Stimulated activated CD4-positive, alpha-beta T cell treated with anti-CD3 and anti-CD28 coated beads, Interleukin-15, amount 100 ng/mL, for 48 hours (primary cell): ENCODE measurements around the gene TRIM31.
"Not testable (repeated sequence)": the region's sequence is repeated elsewhere in the genome, so short reads cannot be mapped to it uniquely, and the experiment has no call there.

ENCODE experiments used
- DNase-seq, 2 donors: peaks; one replicate each; pipeline ENCODE4 v3.0.0-alpha.2; 2020; ENCODE audit warnings: low read depth in 2 of 2

TRIM31 gene

GRCh38 chr6:30149234-30149633, 36.3 kb upstream of the TRIM31 start:
- no peak for DNase-seq

- DNase-seq, result no peak
Measured at GRCh38 chr6:30147096-30147495, 34.2 kb upstream of the TRIM31 start.

- no peak for DNase-seq
Measured at GRCh38 chr6:30145818-30146217, 32.9 kb upstream of the TRIM31 start.

- DNase-seq, result no peak
Measured at GRCh38 chr6:30144811-30145210, 31.9 kb upstream of the TRIM31 start.

- DNase-seq, result no peak
Measured at GRCh38 chr6:30143780-30144179, 30.9 kb upstream of the TRIM31 start.

GRCh38 chr6:30142665-30143064, 29.8 kb upstream of the TRIM31 start:
- DNase-seq, result no peak

GRCh38 chr6:30140240-30140639, 27.4 kb upstream of the TRIM31 start:
- not testable (repeated sequence) for DNase-seq

GRCh38 chr6:30136570-30137286, 23.8 kb upstream of the TRIM31 start:
- DNase-seq, result no peak

- no peak for DNase-seq
Measured at GRCh38 chr6:30135757-30136156, 22.9 kb upstream of the TRIM31 start, which contains the start of gene TRIM40. TRIM40 (plus strand) TSS chr6:30136140; CDS start chr6:30137037, 897 bp downstream.

GRCh38 chr6:30135147-30135546, 22.3 kb upstream of the TRIM31 start:
- DNase-seq, result no peak

- no peak for DNase-seq
Measured at GRCh38 chr6:30131947-30132497, 19.1 kb upstream of the TRIM31 start.

GRCh38 chr6:30130887-30131862, 18.3 kb upstream of the TRIM31 start:
- peak; percentile 48 to 49 for DNase-seq

- DNase-seq, result no peak
Measured at GRCh38 chr6:30130179-30130679, 17.3 kb upstream of the TRIM31 start.

GRCh38 chr6:30129265-30130178, 16.6 kb upstream of the TRIM31 start:
- no peak for DNase-seq

- DNase-seq, result no peak
Measured at GRCh38 chr6:30127238-30128093, 14.6 kb upstream of the TRIM31 start.

- no peak for DNase-seq
Measured at GRCh38 chr6:30122515-30122914, 9.6 kb upstream of the TRIM31 start.

GRCh38 chr6:30121446-30122366, 8.8 kb upstream of the TRIM31 start:
- DNase-seq, result no peak

GRCh38 chr6:30118691-30119090, 5.8 kb upstream of the TRIM31 start:
- not testable (repeated sequence) for DNase-seq

GRCh38 chr6:30116724-30117123, 3.8 kb upstream of the TRIM31 start:
- DNase-seq, result no peak
